Iris pigment epithelial cell (primary cell): ENCODE measurements around the gene TLE6.
A peak's percentile ranks its signal among the peaks of the same experiment; 100 is the strongest.
"Not testable (repeated sequence)": the region's sequence is repeated elsewhere in the genome, so short reads cannot be mapped to it uniquely, and the experiment has no call there.

Experiments
- DNase-seq: peaks from one replicate; pipeline ENCODE4 v3.0.0-alpha.2; 2011; ENCODE audit warnings: low read depth

Gene TLE6

DNA sequence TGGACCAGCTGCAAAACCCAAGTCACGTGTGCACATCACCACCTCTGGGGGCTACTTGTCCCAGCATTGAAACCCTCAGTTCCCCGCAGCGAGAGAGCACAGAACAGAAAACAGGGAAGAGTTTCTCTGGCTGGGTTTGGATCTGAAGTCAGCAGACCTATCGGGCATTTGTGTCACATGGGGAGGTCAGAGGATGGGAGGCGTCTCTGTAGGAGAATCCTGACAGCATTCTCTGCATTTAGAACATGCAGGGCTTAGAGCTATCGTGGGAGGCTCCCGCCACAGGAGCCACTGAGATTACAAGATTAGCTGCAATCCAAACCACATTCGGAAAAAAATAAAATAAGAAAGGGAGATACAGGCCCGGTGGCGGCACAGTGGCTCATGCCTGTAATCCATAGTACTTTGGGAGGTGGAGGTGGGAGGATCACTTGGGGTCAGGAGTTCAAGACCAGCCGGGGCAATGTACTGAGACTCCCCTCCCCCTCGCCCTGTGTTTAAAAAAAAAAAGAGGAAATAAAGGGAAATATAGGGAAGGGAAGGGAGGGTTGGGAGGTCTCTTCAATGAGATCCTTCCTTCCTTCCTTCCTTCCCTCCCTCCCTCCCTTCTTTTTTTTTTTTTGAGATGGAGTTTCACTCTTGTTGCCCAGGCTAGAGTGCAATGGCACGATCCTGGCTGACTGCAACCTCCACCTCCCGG lies 2.9 kb upstream of the TLE6 start:
- peak; percentile 65 for DNase-seq

DNA sequence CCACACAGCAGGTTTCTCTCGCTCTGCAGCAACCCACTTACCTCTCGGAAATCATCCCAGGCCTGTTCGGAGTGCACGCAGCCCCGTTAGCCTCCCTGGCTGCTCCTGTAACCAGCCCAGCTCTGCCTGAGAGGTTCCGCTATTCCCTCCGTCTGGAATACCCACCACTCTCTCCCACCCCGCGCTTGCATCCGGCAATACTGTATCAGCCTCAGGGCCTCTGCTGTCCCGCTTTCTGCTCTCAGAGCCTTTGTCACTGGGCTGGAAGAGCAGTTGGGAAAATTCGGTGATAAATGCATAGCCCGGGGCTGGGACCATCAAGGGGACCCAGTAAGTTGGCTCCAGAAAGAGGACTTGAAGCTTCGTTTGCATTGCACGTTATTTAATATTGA lies 759 bp upstream of the TLE6 start:
- DNase-seq, result no peak

GRCh38 chr19:2977746-2978138 lies 378 bp downstream of the TLE6 start:
- no peak for DNase-seq

- DNase-seq, result peak; percentile 14
Observed at GRCh38 chr19:2978166-2978767, 903 bp downstream of the TLE6 start.

- DNase-seq, result peak; percentile 26
Observed at GRCh38 chr19:2978772-2979171, 1.4 kb downstream of the TLE6 start.

GRCh38 chr19:2981898-2982297 lies 4.5 kb downstream of the TLE6 start:
- DNase-seq, result no peak

GRCh38 chr19:2982561-2982960 lies 5.2 kb downstream of the TLE6 start:
- DNase-seq, result no peak

DNA sequence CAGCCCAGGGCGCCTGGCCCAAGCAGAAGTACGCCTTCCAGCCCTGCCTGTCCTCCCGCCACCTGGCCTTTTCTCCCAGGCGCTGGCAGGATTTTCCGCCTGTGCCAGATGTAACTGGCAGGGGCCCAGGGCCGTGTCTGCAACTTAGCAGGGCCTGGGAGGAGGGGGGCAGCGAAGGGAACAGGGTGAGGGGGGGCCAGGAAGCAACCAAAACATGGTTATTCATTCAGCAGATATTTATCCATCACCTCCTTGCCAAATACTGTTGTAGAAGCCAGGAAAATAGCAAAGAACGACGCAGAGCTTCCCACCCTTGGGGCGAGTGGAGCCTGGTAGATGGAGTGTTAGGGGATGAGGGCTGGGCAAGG lies 5.6 kb downstream of the TLE6 start:
- peak; percentile 72 for DNase-seq

GRCh38 chr19:2983351-2984214 lies 6.2 kb downstream of the TLE6 start:
- DNase-seq, result peak; percentile 28

DNA sequence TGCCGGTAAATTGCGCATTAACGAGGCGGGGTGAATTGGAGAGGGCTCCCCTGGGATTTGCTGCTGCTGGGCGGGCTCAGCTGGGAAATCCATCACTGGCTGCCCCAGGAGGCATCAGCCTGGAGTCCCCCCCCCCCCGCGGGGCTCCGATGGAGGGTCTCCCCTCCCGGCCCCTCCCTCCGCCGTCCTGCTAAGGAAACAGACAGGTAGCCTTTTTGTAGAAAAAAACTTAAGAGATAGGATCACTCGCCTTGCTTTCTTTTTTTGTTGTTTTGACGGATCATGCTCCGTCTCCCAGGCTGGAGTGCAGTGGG lies 6.8 kb downstream of the TLE6 start:
- no peak for DNase-seq

GRCh38 chr19:2986951-2987524 lies 9.7 kb downstream of the TLE6 start:
- DNase-seq, result no peak

- no peak for DNase-seq
Observed at GRCh38 chr19:2987797-2988196, 10.4 kb downstream of the TLE6 start.

DNA sequence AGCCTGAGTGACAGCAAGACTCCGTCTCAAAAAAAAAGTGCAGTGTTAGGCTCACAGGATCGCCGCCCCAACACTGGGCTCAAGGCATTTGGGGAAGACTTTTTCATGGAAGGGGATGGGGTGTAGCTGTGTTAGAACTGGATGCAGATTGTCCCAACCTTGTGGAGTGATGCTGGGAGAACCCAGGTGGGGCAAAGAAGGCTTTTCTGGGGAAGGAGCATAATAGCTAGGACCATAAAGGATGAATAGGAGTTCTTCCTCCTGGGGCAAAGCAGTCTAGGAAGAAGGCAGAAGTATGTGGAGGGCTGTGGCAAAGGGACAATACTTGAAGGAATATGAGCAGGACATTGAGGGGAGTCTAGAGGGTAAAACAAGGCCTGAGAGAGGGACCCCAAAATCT lies 11.2 kb downstream of the TLE6 start:
- DNase-seq, result no peak

GRCh38 chr19:2989236-2989946 lies 12.0 kb downstream of the TLE6 start:
- no peak for DNase-seq

- not testable (repeated sequence) for DNase-seq
Observed at GRCh38 chr19:2992333-2992732, 15.0 kb downstream of the TLE6 start.

DNA sequence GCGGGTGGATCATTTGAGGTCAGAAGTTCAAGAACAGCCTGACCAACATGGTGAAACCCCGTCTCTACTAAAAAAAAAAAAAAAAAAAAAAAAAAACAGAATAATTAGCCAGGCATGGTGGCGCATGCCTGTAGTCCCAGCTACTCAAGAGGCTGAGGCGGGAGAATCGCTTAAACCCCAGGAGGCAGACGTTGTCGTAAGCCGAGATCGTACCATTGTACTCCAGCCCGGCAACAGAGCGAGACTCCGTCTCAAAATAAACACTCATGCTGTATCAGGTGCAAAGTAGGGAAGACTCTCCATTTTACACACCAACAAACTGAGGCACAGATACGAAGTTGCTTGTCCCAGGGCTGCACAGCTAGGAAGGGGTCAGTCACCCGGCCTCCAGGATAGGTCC lies 15.6 kb downstream of the TLE6 start:
- DNase-seq, result no peak

DNA sequence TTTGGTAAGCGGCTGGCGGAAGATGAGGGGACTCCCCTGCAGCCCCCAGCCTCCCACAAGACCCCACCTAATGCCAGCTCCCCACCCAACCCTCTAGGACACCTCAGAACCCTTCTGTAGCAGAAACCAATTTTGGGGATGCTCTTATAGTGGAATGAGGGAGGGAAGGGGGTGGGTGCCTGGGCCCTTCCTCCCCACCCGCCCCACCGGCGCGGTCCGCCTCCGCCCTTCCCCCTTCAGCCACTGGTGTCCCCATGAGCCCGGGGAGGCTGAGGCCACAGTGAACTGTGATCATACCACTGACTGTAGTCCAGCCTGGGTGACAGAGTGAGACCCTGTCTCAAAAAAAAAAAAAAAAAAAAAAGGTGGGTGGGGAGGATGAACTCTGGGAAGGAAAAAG lies 16.2 kb downstream of the TLE6 start:
- no peak for DNase-seq

GRCh38 chr19:2994588-2995131 lies 17.3 kb downstream of the TLE6 start:
- no peak for DNase-seq

GRCh38 chr19:2997720-2998119 lies 20.4 kb downstream of the TLE6 start:
- no peak for DNase-seq

- DNase-seq, result no peak
Observed at GRCh38 chr19:2998642-2999041, 21.3 kb downstream of the TLE6 start.

DNA sequence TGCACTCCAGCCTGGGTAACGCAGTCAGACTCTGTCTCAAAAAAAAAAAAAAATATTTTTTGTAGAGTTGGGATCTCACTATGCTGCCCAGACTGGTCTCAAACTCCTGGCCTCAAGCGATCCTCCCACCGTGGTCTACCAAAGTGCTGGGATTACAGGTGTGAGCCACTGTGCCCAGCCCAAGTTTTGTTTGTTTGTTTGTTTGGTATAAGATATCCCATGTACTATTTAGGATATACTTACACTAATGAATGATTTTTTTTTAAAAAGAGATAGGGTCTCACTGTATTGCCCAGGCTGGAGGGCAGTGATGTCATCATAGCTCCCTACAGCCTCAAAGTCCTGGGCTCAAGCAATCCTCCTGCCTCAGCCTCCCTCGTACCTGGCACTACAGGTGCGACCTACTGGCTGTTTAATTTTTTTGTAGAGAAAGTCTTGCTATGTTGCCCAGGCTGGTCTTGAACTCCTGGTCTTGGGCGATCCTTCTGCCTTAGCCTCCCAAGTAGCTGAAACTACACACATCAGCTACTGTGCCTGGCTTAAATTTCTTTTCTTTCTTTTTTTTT lies 24.0 kb downstream of the TLE6 start:
- DNase-seq, result no peak

- no peak for DNase-seq
Observed at GRCh38 chr19:3003046-3003445, 25.7 kb downstream of the TLE6 start.
